K562 (cell line): ENCODE data around the gene LRRC4C. TPM values are rescaled to one million over a fixed set of nuclear protein-coding genes. Genes with fewer than 3 reads are reported as not detected.

Source experiments
- CHD2 ChIP-seq: IDR thresholded peaks from 2 replicates; pipeline ENCODE4 v1.6.1; 2011; ENCODE audit warnings: low read depth, low read length
- CREB5 ChIP-seq: fragments of 250-450 bp; sonication (Bioruptor Pico); IDR thresholded peaks from 2 replicates; pipeline ENCODE4 v1.5.0; 2020; ENCODE audit warnings: mild to moderate bottlenecking
- ILF3 ChIP-seq: fragments of 450-650 bp; IDR thresholded peaks from 2 replicates; pipeline ENCODE4 v1.6.1; 2018; ENCODE audit warnings: antibody characterized with exemption, mild to moderate bottlenecking, moderate library complexity, borderline replicate concordance
- IRF9 ChIP-seq: fragments of 450-650 bp; IDR thresholded peaks from 2 replicates; pipeline ENCODE4 v1.6.1; 2016; ENCODE audit warnings: missing biosample characterization, missing genetic modification characterization
- MAFF ChIP-seq: IDR thresholded peaks from 2 replicates; pipeline ENCODE4 v1.6.1; 2012; ENCODE audit warnings: low read length, improper control_type of control experiment
- PCBP2 ChIP-seq: fragments of 200-400 bp; formaldehyde crosslinking; IDR thresholded peaks from 2 replicates; pipeline ENCODE4 v1.6.1; 2018; ENCODE audit warnings: low read length, low read depth, mild to moderate bottlenecking, moderate library complexity; ENCODE audit not compliant: poor library complexity, severe bottlenecking
- POLR2A ChIP-seq: fragments of 450-650 bp; conservative IDR thresholded peaks from 2 replicates; pipeline ENCODE4 v1.6.1; 2016
- SETDB1 ChIP-seq: IDR thresholded peaks from one replicate; pipeline ENCODE4 v1.6.1; 2012; ENCODE audit warnings: low read length, control low read depth, inconsistent platforms
- SIX5 ChIP-seq, 2 experiments: IDR thresholded peaks; 2 replicates each; pipeline ENCODE4 v1.6.1; 2011; ENCODE audit warnings: low read length in 2 of 2, borderline replicate concordance in 1 of 2, low read depth in 1 of 2, mild to moderate bottlenecking in 1 of 2, moderate library complexity in 1 of 2; ENCODE audit not compliant: insufficient read depth in 1 of 2
- ZBTB40 ChIP-seq, 2 experiments: fragments of 450-650 bp in 1 of 2; sonication (generic) in 1 of 2; formaldehyde crosslinking in 1 of 2; IDR thresholded peaks; 2 replicates each; pipeline versions ENCODE4 v1.7.1 to v1.9.0; 2016 to 2022; ENCODE audit warnings: inconsistent platforms in 1 of 2, mild to moderate bottlenecking in 1 of 2, missing genetic modification reagents in 1 of 2
- ZNF263 ChIP-seq: sonication (generic); formaldehyde crosslinking; IDR thresholded peaks from 2 replicates; pipeline ENCODE4 v1.8.0; 2022; ENCODE audit warnings: mild to moderate bottlenecking, missing genetic modification reagents, borderline replicate concordance
- ZNF282 ChIP-seq: sonication (generic); formaldehyde crosslinking; IDR thresholded peaks from 2 replicates; pipeline ENCODE4 v1.8.1; 2023; ENCODE audit warnings: missing genetic modification reagents
- ZNF444 ChIP-seq: fragments of 250-450 bp; sonication (Bioruptor Pico); IDR thresholded peaks from 2 replicates; pipeline ENCODE4 v1.4.0; 2020; ENCODE audit warnings: mild to moderate bottlenecking, moderate library complexity
- polyA plus RNA-seq, 8 experiments: library from polyadenylated mRNA; depleted of rRNA in 4 of 8; stranded (reverse) in 5 of 8; unstranded in 3 of 8; fragments of >200 nt; fragmentation: Nextera tagmentation in 2 of 8; fragmentation: Illumina TruSeq in 1 of 8; extraction: Ambion mirVana in 2 of 8; extraction: Trizol in 1 of 8; gene quantifications; 2 replicates each; pipeline versions ENCODE4 v1.2.1 to v1.2.3, GENCODE V29; 2011 to 2014; ENCODE audit warnings: inconsistent platforms in 1 of 8, missing spikeins in 1 of 8
- total RNA-seq, 7 experiments: library from RNA; depleted of rRNA in 6 of 7; stranded (reverse); fragments of >200 nt in 6 of 7; fragmentation: Illumina TruSeq in 2 of 7; extraction: Trizol in 2 of 7; gene quantifications; 2 replicates each; pipeline versions ENCODE4 v1.2.1 to v1.2.3, GENCODE V29; 2011 to 2021; ENCODE audit warnings: low replicate concordance in 1 of 7

Gene LRRC4C
- total and polyA plus RNA-seq, 9 of the 15 experiments (the other 6 are each of a cell fraction or from before 2014, with no cell fraction given): not detected

GRCh38 chr11:40388097-40388818 lies 1071.2 kb downstream of the LRRC4C start (continued):
- TF ChIP-seq ILF3: no peak
- TF ChIP-seq PCBP2: no peak
- no peak for TF ChIP-seq ZNF263 (CRISPR knock-in tag)
- no peak for TF ChIP-seq ZNF444 (CRISPR knock-in tag)
- no peak for TF ChIP-seq CHD2
- TF ChIP-seq IRF9: no peak
- TF ChIP-seq ZBTB40 (IDR thresholded peaks at IDR 0.05): no peak
- no peak for TF ChIP-seq ZBTB40 (CRISPR knock-in tag; IDR thresholded peaks at IDR 0.05)
- TF ChIP-seq ZNF282: no peak
- TF ChIP-seq POLR2A: no peak
- TF ChIP-seq SIX5 (IDR thresholded peaks at IDR 0.05; ENCODE audit: borderline replicate concordance in 1 of 2, insufficient read depth in 1 of 2, low read depth in 1 of 2, low read length in 2 of 2): no peak
- no peak for TF ChIP-seq MAFF
- TF ChIP-seq CREB5 (CRISPR knock-in tag): no peak
- TF ChIP-seq SETDB1: no peak
